C4-2B (cell line): ENCODE measurements around the gene EXOC3L1.

ENCODE experiments used
- ZFX ChIP-seq: fragments of 450-650 bp; IDR thresholded peaks from 2 replicates; pipeline ENCODE4 v1.6.1; 2017
- TF ChIP-seq, protein P1 (sequence below): fragments of 450-650 bp; conservative IDR thresholded peaks from 2 replicates; pipeline ENCODE4 v1.5.1; 2017; ENCODE audit warnings: mild to moderate bottlenecking

DNA sequence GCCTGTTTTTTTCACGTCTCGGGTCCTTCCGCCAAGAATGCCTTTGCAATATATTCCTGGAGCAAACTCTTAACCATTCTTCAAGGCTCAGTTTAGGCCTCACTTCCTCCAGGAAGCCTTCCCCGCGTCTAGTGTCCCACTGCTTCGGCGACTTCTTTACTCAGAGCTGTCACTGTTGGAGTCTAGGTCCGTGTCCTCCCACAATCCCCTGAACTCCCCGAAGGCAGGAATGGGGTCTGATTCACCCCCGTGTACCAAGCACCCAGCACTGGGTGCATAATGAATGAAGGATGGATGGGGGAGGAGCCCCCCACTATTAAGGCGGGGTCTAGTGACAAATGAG, 6.7 kb downstream of the EXOC3L1 start:
- TF ChIP-seq, protein P1, sequence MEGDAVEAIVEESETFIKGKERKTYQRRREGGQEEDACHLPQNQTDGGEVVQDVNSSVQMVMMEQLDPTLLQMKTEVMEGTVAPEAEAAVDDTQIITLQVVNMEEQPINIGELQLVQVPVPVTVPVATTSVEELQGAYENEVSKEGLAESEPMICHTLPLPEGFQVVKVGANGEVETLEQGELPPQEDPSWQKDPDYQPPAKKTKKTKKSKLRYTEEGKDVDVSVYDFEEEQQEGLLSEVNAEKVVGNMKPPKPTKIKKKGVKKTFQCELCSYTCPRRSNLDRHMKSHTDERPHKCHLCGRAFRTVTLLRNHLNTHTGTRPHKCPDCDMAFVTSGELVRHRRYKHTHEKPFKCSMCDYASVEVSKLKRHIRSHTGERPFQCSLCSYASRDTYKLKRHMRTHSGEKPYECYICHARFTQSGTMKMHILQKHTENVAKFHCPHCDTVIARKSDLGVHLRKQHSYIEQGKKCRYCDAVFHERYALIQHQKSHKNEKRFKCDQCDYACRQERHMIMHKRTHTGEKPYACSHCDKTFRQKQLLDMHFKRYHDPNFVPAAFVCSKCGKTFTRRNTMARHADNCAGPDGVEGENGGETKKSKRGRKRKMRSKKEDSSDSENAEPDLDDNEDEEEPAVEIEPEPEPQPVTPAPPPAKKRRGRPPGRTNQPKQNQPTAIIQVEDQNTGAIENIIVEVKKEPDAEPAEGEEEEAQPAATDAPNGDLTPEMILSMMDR, result no peak
- TF ChIP-seq ZFX, result 0 out of 2 replicates have a peak, but pooled peaks have one; percentile 24
